H1 (cell line): ENCODE results near the gene LOXL1. TPM values are rescaled to one million over a fixed set of nuclear protein-coding genes. Genes with fewer than 3 reads are reported as not detected.

Source experiments
- CTCF ChIA-PET: fragments of 300-600 bp; sonication (Branson Sonifier 250); formaldehyde crosslinking; loops from one replicate; lab custom pipeline; 2021; ENCODE audit not compliant: partially characterized antibody; lab: Charles Lee
- POLR2A ChIA-PET: fragments of 300-600 bp; sonication (Branson Sonifier 250); formaldehyde crosslinking; loops from one replicate; lab custom pipeline; 2021; ENCODE audit warnings: inconsistent platforms; ENCODE audit not compliant: partially characterized antibody; lab: Charles Lee
- DNase-seq, 2 experiments: peaks; one replicate each; pipeline versions ENCODE4 v3.0.0 to v3.0.0-alpha.2; 2010 to 2022; ENCODE audit warnings: low spot score in 2 of 2, low read depth in 1 of 2, mixed read lengths in 1 of 2
- FAIRE-seq: peaks from 2 replicates; lab custom pipeline; 2011; peaks lifted over from hg19 to GRCh38; lab: Jason Lieb, UNC
- H2AFZ ChIP-seq: 2 replicates; pipeline ENCODE4 v1.8.1; 2012; ENCODE audit warnings: low read length, inconsistent platforms
- H2AK5ac ChIP-seq: 2 replicates; pipeline ENCODE4 v1.6.1; 2013; ENCODE audit warnings: low read depth, low read length
- H2BK120ac ChIP-seq: replicated peaks from 2 replicates; pipeline ENCODE3; 2013; ENCODE audit warnings: low read depth, low read length, inconsistent platforms
- H2BK12ac ChIP-seq: 2 replicates; pipeline ENCODE4 v1.6.1; 2013; ENCODE audit warnings: low read depth, low read length
- H2BK15ac ChIP-seq: 2 replicates; pipeline ENCODE4 v1.6.1; 2013; ENCODE audit warnings: low read length
- H2BK20ac ChIP-seq: 2 replicates; pipeline ENCODE4 v1.6.1; 2013; ENCODE audit warnings: low read length
- H2BK5ac ChIP-seq: 2 replicates; pipeline ENCODE4 v1.6.1; 2013; ENCODE audit warnings: low read depth, low read length
- H3K14ac ChIP-seq: 2 replicates; pipeline ENCODE4 v1.6.1; 2013; ENCODE audit warnings: inconsistent platforms; ENCODE audit not compliant: insufficient read length
- H3K18ac ChIP-seq: 2 replicates; pipeline ENCODE4 v1.6.1; 2013; ENCODE audit warnings: low read length; ENCODE audit errors: extremely low read depth
- H3K23ac ChIP-seq: 2 replicates; pipeline ENCODE4 v1.6.1; 2013; ENCODE audit warnings: inconsistent platforms; ENCODE audit not compliant: insufficient read length
- H3K23me2 ChIP-seq: 2 replicates; pipeline ENCODE4 v1.6.1; 2013; ENCODE audit warnings: low read depth, low read length
- H3K27ac ChIP-seq: 2 replicates; pipeline ENCODE4 v1.6.1; 2011; ENCODE audit warnings: low read depth, low read length, inconsistent platforms
- H3K27me3 ChIP-seq, 4 experiments: replicated peaks in 1 of 4; 1 replicate in 1 of 4; 2 replicates in 3 of 4; pipeline versions ENCODE4 v1.6.1 to v1.8.1; 2011 to 2013; ENCODE audit warnings: low read length in 3 of 4, mild to moderate bottlenecking in 3 of 4, inconsistent platforms in 2 of 4, mixed read lengths in 2 of 4, moderate library complexity in 1 of 4; ENCODE audit not compliant: control insufficient read depth in 3 of 4, insufficient read depth in 3 of 4; ENCODE audit errors: extremely low read depth in 1 of 4
- H3K36me3 ChIP-seq, 4 experiments: 2 replicates each; pipeline versions ENCODE4 v1.6.1 to v1.8.1; 2011 to 2013; ENCODE audit warnings: mild to moderate bottlenecking in 4 of 4, low read length in 3 of 4, moderate library complexity in 2 of 4, control low read depth in 1 of 4, inconsistent platforms in 1 of 4; ENCODE audit not compliant: insufficient read depth in 4 of 4, control insufficient read depth in 2 of 4
- H3K4ac ChIP-seq: replicated peaks from 2 replicates; pipeline ENCODE3; 2013; ENCODE audit warnings: low read length, low read depth, mixed read lengths, inconsistent platforms; ENCODE audit not compliant: insufficient read length
- H3K4me1 ChIP-seq, 4 experiments: replicated peaks in 1 of 4; 1 replicate in 1 of 4; 2 replicates in 3 of 4; pipeline versions ENCODE4 v1.6.1 to v1.8.1; 2011 to 2013; ENCODE audit warnings: low read length in 3 of 4, inconsistent platforms in 2 of 4, mixed read lengths in 1 of 4; ENCODE audit not compliant: insufficient read depth in 4 of 4, control insufficient read depth in 3 of 4
- H3K4me2 ChIP-seq, 2 experiments: 2 replicates each; pipeline versions ENCODE4 v1.6.1 to v1.8.1; 2011 to 2013; ENCODE audit warnings: low read depth in 2 of 2, low read length in 2 of 2, control low read depth in 1 of 2, inconsistent platforms in 1 of 2, mild to moderate bottlenecking in 1 of 2; ENCODE audit not compliant: insufficient read depth in 1 of 2
- H3K4me3 ChIP-seq, 4 experiments: fragments of 200-600, 300-600 bp in 1 of 4; sonication (generic), shearing (Covaris generic), sonication (Bioruptor Twin) in 1 of 4; 2 replicates each; pipeline versions ENCODE4 v1.5.1 to v1.8.1; 2011 to 2016; ENCODE audit warnings: low read length in 4 of 4, low read depth in 3 of 4, control low read depth in 2 of 4, inconsistent platforms in 2 of 4, mild to moderate bottlenecking in 2 of 4, mixed read lengths in 1 of 4, moderate library complexity in 1 of 4; ENCODE audit not compliant: insufficient read depth in 2 of 4; ENCODE audit errors: extremely low read depth in 1 of 4
- H3K56ac ChIP-seq: replicated peaks from 2 replicates; pipeline ENCODE3; 2013; ENCODE audit warnings: low read depth, mild to moderate bottlenecking, mixed read lengths, low read length, inconsistent platforms; ENCODE audit not compliant: insufficient read length
- H3K79me1 ChIP-seq: 2 replicates; pipeline ENCODE4 v1.6.1; 2013; ENCODE audit warnings: low read depth, low read length, control low read depth
- H3K79me2 ChIP-seq, 2 experiments: 2 replicates each; pipeline versions ENCODE4 v1.6.1 to v1.8.1; 2012 to 2013; ENCODE audit warnings: low read length in 2 of 2, mild to moderate bottlenecking in 2 of 2, inconsistent platforms in 1 of 2; ENCODE audit not compliant: insufficient read depth in 2 of 2, control insufficient read depth in 1 of 2
- H3K9ac ChIP-seq, 4 experiments: replicated peaks in 1 of 4; 1 replicate in 1 of 4; 2 replicates in 3 of 4; pipeline versions ENCODE4 v1.6.1 to v1.8.1; 2011 to 2013; ENCODE audit warnings: low read depth in 3 of 4, low read length in 3 of 4, control low read depth in 2 of 4, mild to moderate bottlenecking in 2 of 4, moderate library complexity in 2 of 4, inconsistent platforms in 1 of 4; ENCODE audit errors: extremely low read depth in 1 of 4
- H3K9me3 ChIP-seq, 2 experiments: 2 replicates each; pipeline versions ENCODE4 v1.6.1 to v1.8.1; 2012 to 2013; ENCODE audit warnings: mild to moderate bottlenecking in 2 of 2, moderate library complexity in 2 of 2, control low read depth in 1 of 2, inconsistent platforms in 1 of 2, low read depth in 1 of 2, low read length in 1 of 2, mixed read lengths in 1 of 2; ENCODE audit not compliant: insufficient read depth in 2 of 2
- H4K20me1 ChIP-seq, 2 experiments: replicated peaks in 1 of 2; 2 replicates each; pipeline versions ENCODE3 to v1.8.1; 2011 to 2013; ENCODE audit warnings: inconsistent platforms in 2 of 2, low read length in 2 of 2, mild to moderate bottlenecking in 1 of 2; ENCODE audit not compliant: insufficient read depth in 2 of 2, control insufficient read depth in 1 of 2
- H4K5ac ChIP-seq: 2 replicates; pipeline ENCODE4 v1.6.1; 2013; ENCODE audit warnings: low read length, low read depth, mixed read lengths, inconsistent platforms; ENCODE audit not compliant: insufficient read length
- H4K8ac ChIP-seq: 2 replicates; pipeline ENCODE4 v1.8.0; 2013; ENCODE audit warnings: mild to moderate bottlenecking, moderate library complexity, low read length, inconsistent platforms; ENCODE audit not compliant: insufficient read depth; ENCODE audit errors: extremely low read depth
- H4K91ac ChIP-seq: replicated peaks from 2 replicates; pipeline ENCODE3; 2013; ENCODE audit warnings: low read length, mixed read lengths, inconsistent platforms; ENCODE audit not compliant: insufficient read length
- CBX8 ChIP-seq: fragments of 300-800, 300-1000 bp; sonication (generic); IDR thresholded peaks from 2 replicates; pipeline ENCODE4 v1.7.1; 2016; ENCODE audit warnings: low read depth, low read length, borderline replicate concordance
- CEBPB ChIP-seq: IDR thresholded peaks from 2 replicates; pipeline ENCODE4 v1.6.1; 2012; ENCODE audit warnings: low read depth, low read length
- EZH2 ChIP-seq: fragments of 200-600 bp; sonication (generic); IDR thresholded peaks from 2 replicates; pipeline ENCODE4 v1.7.1; 2012; ENCODE audit warnings: low read depth, mild to moderate bottlenecking, moderate library complexity, low read length, inconsistent platforms; ENCODE audit not compliant: severe bottlenecking
- GABPA ChIP-seq: IDR thresholded peaks from 2 replicates; pipeline ENCODE4 v1.6.1; 2011; ENCODE audit warnings: mild to moderate bottlenecking, low read length, moderate library complexity, borderline replicate concordance; ENCODE audit not compliant: insufficient read depth
- NANOG ChIP-seq: IDR thresholded peaks from 2 replicates; pipeline ENCODE4 v1.6.1; 2011; ENCODE audit warnings: low read length, low read depth, mild to moderate bottlenecking, inconsistent platforms; ENCODE audit not compliant: insufficient read depth, poor library complexity, severe bottlenecking
- RFX5 ChIP-seq: IDR thresholded peaks from 2 replicates; pipeline ENCODE4 v1.6.1; 2011; ENCODE audit warnings: low read depth, low read length, improper control_type of control experiment, borderline replicate concordance
- SP4 ChIP-seq: IDR thresholded peaks from 2 replicates; pipeline ENCODE4 v1.6.1; 2012; ENCODE audit warnings: low read length, inconsistent platforms
- SRF ChIP-seq: IDR thresholded peaks from 2 replicates; pipeline ENCODE4 v1.6.1; 2011; ENCODE audit warnings: mild to moderate bottlenecking, low read depth, low read length, moderate library complexity
- TAF7 ChIP-seq: optimal IDR thresholded peaks from 2 replicates; pipeline ENCODE3; 2011; ENCODE audit warnings: low read depth, mild to moderate bottlenecking, inconsistent platforms, low read length, moderate library complexity, borderline replicate concordance
- YY1 ChIP-seq: IDR thresholded peaks from 2 replicates; pipeline ENCODE4 v1.6.1; 2011; ENCODE audit warnings: low read depth, mild to moderate bottlenecking, low read length
- WGBS, 2 experiments: shearing (Covaris generic) in 1 of 2; methylation state at CpG; one replicate each; pipeline versions ENCODE4 v1.1.6 to v1.1.7; 2013 to 2015; ENCODE audit warnings: low lambda C conversion rate in 2 of 2, mixed read lengths in 2 of 2, inconsistent platforms in 1 of 2, low coverage in 1 of 2, missing lambda C conversion rate in 1 of 2; ENCODE audit not compliant: insufficient replicate concordance in 2 of 2, insufficient coverage in 1 of 2, insufficient read length in 1 of 2; ENCODE audit errors: extremely low coverage in 1 of 2, missing lambda C conversion rate in 1 of 2; 5-methylcytosine and 5-hydroxymethylcytosine counted together
- polyA plus RNA-seq, 7 experiments: library from polyadenylated mRNA; depleted of rRNA in 3 of 7; stranded (reverse) in 5 of 7; unstranded in 2 of 7; fragments of >200 nt in 5 of 7; fragments of 200-250 nt in 2 of 7; gene quantifications; 1 replicate in 5 of 7; 2 replicates in 1 of 7; 4 replicates in 1 of 7; pipeline versions ENCODE4 v1.2.1 to v1.2.3, GENCODE V29; 2011 to 2013; ENCODE audit warnings: missing spikeins in 2 of 7, mixed read lengths in 2 of 7
- total RNA-seq: library from RNA; stranded (reverse); fragmentation: NEBNext Ultra II Directional; extraction: Animal tissue kit (Norgen Biotek cat#: 25700); gene quantifications from 2 replicates; pipeline ENCODE4 v1.2.1, GENCODE V29; 2021
- TF ChIP-seq, protein P1 (sequence below), 3 experiments: IDR thresholded peaks; 1 replicate in 2 of 3; 2 replicates in 1 of 3; pipeline versions ENCODE4 v1.5.1 to v1.6.1; 2011; ENCODE audit warnings: low read length in 3 of 3, mild to moderate bottlenecking in 3 of 3, inconsistent platforms in 2 of 3, low read depth in 1 of 3, moderate library complexity in 1 of 3; ENCODE audit not compliant: insufficient read depth in 1 of 3; ENCODE audit errors: control extremely low read depth in 1 of 3

LOXL1 gene
- total and polyA plus RNA-seq, 2 of the 8 experiments (the other 6 are each of a cell fraction or from before 2014, with no cell fraction given) = 8.1 to 14.4 TPM

DNA sequence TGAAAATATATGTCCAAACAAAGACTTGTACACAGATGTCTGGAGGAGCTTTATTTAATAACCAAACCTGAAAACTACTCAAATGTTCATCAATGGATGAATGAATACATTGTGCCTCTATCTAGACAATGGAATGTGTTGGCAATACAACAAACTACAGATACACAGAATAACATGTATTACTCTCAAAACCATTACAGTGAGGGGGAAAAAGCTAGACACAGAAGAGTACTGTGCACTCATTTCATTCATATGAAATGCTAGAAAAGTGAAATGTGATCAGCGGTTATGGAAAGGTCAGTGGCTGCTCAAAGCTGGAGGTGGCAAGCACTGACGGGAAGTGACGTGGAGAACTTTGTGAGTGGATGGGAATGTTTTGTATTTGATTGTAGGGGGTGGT is 52.6 kb downstream of the LOXL1 start:
- Histone ChIP-seq H3K23me2 (no peaks in the 10 kb centered on the region), H3K4me1 (no peaks in the 10 kb centered on the region), H2BK20ac (no peak overlapping the region), H3K27me3 (no peaks in the 10 kb centered on the region), H3K14ac (no peak overlapping the region), H3K9ac (no peak overlapping the region), H3K56ac (no peak overlapping the region), H3K36me3 (no peaks in the 10 kb centered on the region), H2BK5ac (no peak overlapping the region), H2BK120ac (no peak overlapping the region), H3K4ac (no peak overlapping the region), H2AFZ (no peak overlapping the region), H3K18ac (no peak overlapping the region), H2BK15ac (no peak overlapping the region), H2BK12ac (no peak overlapping the region), H4K5ac (no peak overlapping the region), H3K4me2 (no peak overlapping the region), H3K4me3 (no peak overlapping the region), H3K9me3 (no peaks in the 10 kb centered on the region; a peak in 1 of 4 replicates), H3K79me1 (no peaks in the 10 kb centered on the region), H4K20me1 (no peaks in the 10 kb centered on the region), H2AK5ac (no peak overlapping the region), H4K91ac (no peak overlapping the region), H4K8ac (no peak overlapping the region), H3K79me2 (no peaks in the 10 kb centered on the region), H3K23ac (no peak overlapping the region), H3K27ac (no peak overlapping the region)
- no peak for DNase-seq
- POLR2A ChIA-PET = no interaction called here
- CTCF ChIA-PET = interaction anchor here (0.5 to 12.9 kb wide), 7 partner anchors 11 to 183 kb away, joined by 3 to 167 read pairs (median 3); partner anchors contain the start of genes PML and STOML1
- WGBS, 2 experiments = 81% methylated on average over 3 of the region's 3 CpGs; no CpG with 5 or more reads in 1 of the 2 experiments
- FAIRE-seq = no peak
- TF ChIP-seq, protein P1, sequence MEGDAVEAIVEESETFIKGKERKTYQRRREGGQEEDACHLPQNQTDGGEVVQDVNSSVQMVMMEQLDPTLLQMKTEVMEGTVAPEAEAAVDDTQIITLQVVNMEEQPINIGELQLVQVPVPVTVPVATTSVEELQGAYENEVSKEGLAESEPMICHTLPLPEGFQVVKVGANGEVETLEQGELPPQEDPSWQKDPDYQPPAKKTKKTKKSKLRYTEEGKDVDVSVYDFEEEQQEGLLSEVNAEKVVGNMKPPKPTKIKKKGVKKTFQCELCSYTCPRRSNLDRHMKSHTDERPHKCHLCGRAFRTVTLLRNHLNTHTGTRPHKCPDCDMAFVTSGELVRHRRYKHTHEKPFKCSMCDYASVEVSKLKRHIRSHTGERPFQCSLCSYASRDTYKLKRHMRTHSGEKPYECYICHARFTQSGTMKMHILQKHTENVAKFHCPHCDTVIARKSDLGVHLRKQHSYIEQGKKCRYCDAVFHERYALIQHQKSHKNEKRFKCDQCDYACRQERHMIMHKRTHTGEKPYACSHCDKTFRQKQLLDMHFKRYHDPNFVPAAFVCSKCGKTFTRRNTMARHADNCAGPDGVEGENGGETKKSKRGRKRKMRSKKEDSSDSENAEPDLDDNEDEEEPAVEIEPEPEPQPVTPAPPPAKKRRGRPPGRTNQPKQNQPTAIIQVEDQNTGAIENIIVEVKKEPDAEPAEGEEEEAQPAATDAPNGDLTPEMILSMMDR (IDR thresholded peaks at IDR 0.05; ENCODE audit: control extremely low read depth in 1 of 3, insufficient read depth in 1 of 3, low read depth in 1 of 3, low read length in 3 of 3) = no peak
- TF ChIP-seq CBX8 = no peak
- TF ChIP-seq TAF7 = no peak
- TF ChIP-seq SP4 = no peak
- TF ChIP-seq RFX5 = no peak
- no peak for TF ChIP-seq CEBPB
- no peak for TF ChIP-seq NANOG
- no peak for TF ChIP-seq EZH2
- TF ChIP-seq GABPA = no peak
- TF ChIP-seq YY1 = no peak
- TF ChIP-seq SRF = no peak
